ENCODE measurements around the gene CGB1. TPM values are rescaled to one million over a fixed set of nuclear protein-coding genes. Genes with fewer than 3 reads are reported as not detected.
"Not testable (repeated sequence)": the region's sequence is repeated elsewhere in the genome, so short reads cannot be mapped to it uniquely, and the experiment has no call there.

Gene CGB1
- total RNA-seq, 1 donor from 2014 or later = not detected

DNA sequence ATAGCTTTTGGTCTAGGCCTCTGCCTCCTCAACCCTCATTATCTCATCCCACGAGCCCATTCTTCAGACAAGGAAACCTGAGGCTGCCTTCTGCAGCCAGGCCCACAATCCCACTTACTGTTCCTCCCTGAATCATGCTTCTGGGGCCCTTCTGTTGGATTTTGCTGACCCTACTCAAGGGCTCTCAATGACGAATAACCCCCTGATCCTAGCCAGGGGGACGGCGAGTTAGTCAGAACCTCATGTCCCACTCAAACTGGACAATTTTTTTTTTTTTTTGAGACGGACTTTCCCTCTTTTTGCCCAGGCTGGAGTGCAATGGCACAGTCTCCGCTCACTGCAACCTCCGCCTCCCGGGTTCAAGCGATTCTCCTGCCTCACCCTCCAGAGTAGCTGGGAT, 14.6 kb downstream of the CGB1 start:
- Mint-ChIP-seq H3K27ac (no peak overlapping the region), H3K27me3 (peaks cover 48% of the 10 kb centered on the region), H3K4me3 (ENCODE audit: low read depth) (no peak overlapping the region), H3K4me1 (ENCODE audit: low read depth) (peaks cover 3% of the 10 kb centered on the region), H3K36me3 (ENCODE audit: insufficient read depth) (no peaks in the 10 kb centered on the region), H3K9me3 (ENCODE audit: low read depth) (no peaks in the 10 kb centered on the region)
- DNase-seq (ENCODE audit: low spot score, unreplicated experiment) = no peak
- TF ChIP-seq, protein P1, sequence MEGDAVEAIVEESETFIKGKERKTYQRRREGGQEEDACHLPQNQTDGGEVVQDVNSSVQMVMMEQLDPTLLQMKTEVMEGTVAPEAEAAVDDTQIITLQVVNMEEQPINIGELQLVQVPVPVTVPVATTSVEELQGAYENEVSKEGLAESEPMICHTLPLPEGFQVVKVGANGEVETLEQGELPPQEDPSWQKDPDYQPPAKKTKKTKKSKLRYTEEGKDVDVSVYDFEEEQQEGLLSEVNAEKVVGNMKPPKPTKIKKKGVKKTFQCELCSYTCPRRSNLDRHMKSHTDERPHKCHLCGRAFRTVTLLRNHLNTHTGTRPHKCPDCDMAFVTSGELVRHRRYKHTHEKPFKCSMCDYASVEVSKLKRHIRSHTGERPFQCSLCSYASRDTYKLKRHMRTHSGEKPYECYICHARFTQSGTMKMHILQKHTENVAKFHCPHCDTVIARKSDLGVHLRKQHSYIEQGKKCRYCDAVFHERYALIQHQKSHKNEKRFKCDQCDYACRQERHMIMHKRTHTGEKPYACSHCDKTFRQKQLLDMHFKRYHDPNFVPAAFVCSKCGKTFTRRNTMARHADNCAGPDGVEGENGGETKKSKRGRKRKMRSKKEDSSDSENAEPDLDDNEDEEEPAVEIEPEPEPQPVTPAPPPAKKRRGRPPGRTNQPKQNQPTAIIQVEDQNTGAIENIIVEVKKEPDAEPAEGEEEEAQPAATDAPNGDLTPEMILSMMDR (IDR thresholded peaks at IDR 0.05; ENCODE audit: unreplicated experiment) = no peak

DNA sequence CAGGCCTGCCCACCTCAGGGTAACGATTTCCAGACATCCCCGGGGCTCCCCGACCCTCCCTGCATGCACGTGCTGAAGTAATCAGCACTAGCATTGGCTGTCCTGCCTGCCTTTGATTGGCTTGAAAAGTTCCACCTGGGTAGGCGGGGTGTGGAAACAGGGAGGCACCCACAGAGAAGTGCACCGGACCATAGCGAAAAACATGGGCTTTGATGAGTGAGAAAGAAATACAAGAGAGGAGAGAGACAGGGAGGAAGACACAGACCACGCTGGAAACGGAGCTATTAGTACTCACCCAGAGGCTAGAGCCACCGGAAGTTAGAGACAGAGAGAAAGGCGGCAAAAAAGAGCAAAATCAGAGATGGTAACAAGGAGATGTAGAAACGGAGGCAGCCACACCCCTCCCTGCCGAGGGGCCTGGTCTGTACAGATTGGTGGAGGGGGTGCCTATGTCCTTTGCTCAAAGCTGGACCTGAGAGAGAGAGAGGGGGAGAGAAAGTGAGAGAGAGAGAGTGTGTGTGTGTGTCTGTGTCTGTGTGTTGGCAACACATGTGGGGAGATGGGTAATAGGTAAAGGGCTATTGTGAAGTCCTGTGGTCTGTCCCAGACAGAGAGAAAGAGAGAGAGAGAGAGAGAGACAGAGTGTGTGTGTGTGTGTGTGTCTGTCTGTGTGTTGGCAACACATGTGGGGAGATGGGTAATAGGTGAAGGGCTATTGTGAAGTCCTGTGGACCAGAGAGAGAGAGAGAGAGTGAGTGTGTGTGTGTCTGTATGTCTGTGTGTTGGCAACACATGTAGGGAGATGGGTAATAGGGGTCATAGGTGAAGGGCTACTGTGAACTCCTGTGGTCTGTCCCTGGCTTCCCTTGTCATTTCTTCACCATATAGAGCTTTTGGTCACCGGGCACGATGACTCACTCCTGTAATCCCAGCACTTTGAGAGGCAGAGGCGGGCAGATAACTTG, 15.5 kb downstream of the CGB1 start:
- TF ChIP-seq, protein P1 (IDR thresholded peaks at IDR 0.05; ENCODE audit: unreplicated experiment) = no peak
- no peaks in the 10 kb centered on the region for H3K9me3 Mint-ChIP-seq (ENCODE audit: low read depth)
- peaks cover 2% of the 10 kb centered on the region for H3K36me3 Mint-ChIP-seq (ENCODE audit: insufficient read depth)
- H3K27ac Mint-ChIP-seq = no peak overlapping the region
- DNase-seq (ENCODE audit: low spot score, unreplicated experiment) = no peak
- peaks cover 3% of the 10 kb centered on the region for H3K4me1 Mint-ChIP-seq (ENCODE audit: low read depth)
- no peak overlapping the region for H3K4me3 Mint-ChIP-seq (ENCODE audit: low read depth)
- H3K27me3 Mint-ChIP-seq = peaks cover 49% of the 10 kb centered on the region

DNA sequence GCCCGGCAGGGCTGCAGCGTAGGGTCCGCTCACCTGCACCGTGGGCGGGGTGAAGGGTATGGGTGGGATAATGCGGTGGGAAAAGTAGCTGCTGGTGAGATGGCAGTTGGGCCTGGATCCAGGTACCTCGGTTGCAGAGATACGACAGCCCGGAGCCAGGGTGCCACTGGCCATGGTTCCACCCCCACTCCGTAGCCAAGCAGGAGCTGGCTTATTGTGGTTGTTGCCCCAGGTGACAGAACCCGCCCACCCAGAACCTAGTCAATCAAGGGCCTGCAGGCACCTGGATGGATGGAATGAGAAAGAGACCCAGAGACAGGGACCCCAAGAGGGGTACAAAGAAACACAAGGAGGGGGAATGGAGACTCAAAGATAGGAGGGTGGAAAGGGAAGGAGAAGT, 16.4 kb downstream of the CGB1 start:
- H3K9me3 Mint-ChIP-seq (ENCODE audit: low read depth) = no peaks in the 10 kb centered on the region
- H3K4me1 Mint-ChIP-seq (ENCODE audit: low read depth) = peaks cover 3% of the 10 kb centered on the region
- TF ChIP-seq, protein P1 (IDR thresholded peaks at IDR 0.05; ENCODE audit: unreplicated experiment) = no peak
- no peak overlapping the region for H3K27ac Mint-ChIP-seq
- DNase-seq (ENCODE audit: low spot score, unreplicated experiment) = no peak
- peaks cover 49% of the 10 kb centered on the region for H3K27me3 Mint-ChIP-seq
- H3K4me3 Mint-ChIP-seq (ENCODE audit: low read depth) = no peak overlapping the region
- H3K36me3 Mint-ChIP-seq (ENCODE audit: insufficient read depth) = peaks cover 7% of the 10 kb centered on the region

DNA sequence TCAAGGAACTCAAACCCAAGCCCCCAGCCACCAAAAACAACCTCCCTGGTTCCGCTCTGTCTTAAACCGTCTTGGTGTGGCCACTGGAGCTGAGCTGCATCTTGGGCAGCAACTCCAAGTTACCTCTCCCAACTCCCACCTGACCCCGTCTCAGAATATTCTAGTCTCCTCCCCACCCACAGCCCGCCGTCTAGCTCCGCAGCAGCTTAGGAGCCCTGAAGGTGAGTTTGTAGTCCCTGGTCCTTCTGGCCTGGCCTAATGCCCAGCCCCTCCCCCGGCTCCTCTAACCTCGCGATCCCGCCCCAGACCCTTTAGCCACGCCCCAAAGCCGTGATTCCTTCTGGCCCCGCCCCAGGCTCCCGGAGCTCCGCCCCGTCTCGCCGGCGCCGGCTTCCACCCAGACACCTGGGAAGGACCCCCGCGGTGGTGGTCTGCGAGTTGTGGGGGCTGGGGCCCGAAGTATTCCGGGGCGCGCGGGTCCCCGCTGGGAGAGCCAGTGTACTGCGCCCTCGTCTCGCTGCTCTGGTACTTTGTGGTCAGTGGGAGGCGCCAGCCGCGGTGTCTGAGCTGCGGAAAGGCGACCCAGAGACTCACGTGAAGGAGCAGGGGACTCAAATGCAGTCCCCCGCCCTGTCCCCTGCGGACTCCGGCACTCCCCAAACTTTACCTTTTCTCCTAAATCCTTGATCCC, 17.3 kb downstream of the CGB1 start:
- H3K9me3 Mint-ChIP-seq (ENCODE audit: low read depth) = no peaks in the 10 kb centered on the region
- H3K27me3 Mint-ChIP-seq = peaks cover 45% of the 10 kb centered on the region
- peaks cover 9% of the 10 kb centered on the region for H3K36me3 Mint-ChIP-seq (ENCODE audit: insufficient read depth)
- DNase-seq (ENCODE audit: low spot score, unreplicated experiment) = no peak
- H3K4me1 Mint-ChIP-seq (ENCODE audit: low read depth) = peaks cover 3% of the 10 kb centered on the region
- TF ChIP-seq, protein P1 (IDR thresholded peaks at IDR 0.05; ENCODE audit: unreplicated experiment) = peak; percentile 27
- H3K4me3 Mint-ChIP-seq (ENCODE audit: low read depth) = no peak overlapping the region
- H3K27ac Mint-ChIP-seq = peak overlapping the region; percentile 65

DNA sequence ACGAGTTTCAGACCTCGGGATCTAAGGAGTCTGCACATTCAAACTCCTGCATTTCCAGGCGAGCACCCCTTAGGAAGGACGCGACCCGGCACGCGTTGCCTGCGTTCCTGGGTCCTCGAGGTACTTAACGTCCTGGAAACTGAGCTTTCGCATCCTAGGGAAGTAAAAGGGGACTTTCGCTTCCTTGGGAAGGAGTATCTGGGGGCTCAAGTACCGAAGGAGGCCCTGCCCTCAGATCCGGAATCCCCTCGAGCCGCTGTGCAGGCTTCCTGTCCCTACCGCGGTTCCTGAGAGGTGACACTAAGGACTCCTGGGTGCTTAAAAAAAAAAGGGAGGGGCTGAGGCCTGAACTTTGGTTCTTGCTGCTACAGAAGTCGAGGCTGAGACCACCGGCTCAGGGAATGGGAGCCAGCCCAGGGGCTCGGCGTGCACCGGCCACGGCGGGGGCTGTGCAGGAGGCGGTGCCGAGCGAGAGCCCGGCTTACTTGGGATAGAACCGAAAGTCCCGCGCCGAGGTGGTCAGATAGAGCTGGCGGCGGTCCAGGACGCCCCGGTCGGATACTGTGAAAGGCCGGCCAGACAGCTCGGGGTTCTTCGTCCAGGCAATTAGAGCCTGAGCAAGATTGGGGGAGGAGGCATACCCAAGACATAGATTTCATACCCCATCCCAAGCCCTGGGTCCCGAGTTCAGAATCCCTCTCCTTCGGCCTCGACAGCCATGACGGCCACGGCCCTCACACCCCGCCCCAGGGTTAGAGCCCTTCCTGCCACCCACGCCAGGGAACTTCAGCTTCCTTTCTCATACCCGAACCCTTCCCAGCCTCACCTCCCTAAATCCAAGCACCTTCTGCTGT, 18.1 kb downstream of the CGB1 start:
- not testable (repeated sequence) for H3K9me3 Mint-ChIP-seq (ENCODE audit: low read depth); H3K4me1 Mint-ChIP-seq (ENCODE audit: low read depth); H3K4me3 Mint-ChIP-seq (ENCODE audit: low read depth); DNase-seq (ENCODE audit: low spot score, unreplicated experiment)
- H3K27ac Mint-ChIP-seq = peak overlapping the region; percentile 65
- H3K27me3 Mint-ChIP-seq = peaks cover 45% of the 10 kb centered on the region
- H3K36me3 Mint-ChIP-seq (ENCODE audit: insufficient read depth) = peaks cover 13% of the 10 kb centered on the region
